GM19239 (cell line): Measurements from ENCODE around the gene MISP.

Experiments
- DNase-seq: peaks from one replicate; pipeline ENCODE4 v3.0.0; 2011; ENCODE audit warnings: low spot score; ENCODE audit not compliant: insufficient read length
- FAIRE-seq: peaks from 2 replicates; lab custom pipeline; 2011; peaks lifted over from hg19 to GRCh38; lab: Jason Lieb, UNC

MISP gene

DNA sequence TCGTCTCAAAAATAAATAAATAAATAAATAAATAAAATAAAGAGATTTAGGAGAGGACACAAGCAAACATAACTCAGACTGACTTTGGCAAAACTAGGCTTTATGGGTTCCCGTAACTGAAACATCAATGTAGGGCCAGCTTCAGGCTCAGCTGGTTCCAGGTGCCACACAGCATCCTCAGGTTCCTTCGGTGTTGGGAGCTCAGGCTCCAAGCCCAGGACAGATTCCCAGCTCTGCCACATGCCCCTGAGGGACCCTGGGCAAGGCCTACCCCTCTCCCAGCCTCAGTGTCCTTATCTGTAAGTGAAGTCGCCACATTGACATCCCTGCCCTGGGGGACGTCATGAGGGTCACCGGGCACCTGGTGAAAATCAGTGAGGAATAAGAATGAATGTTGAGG, 18.7 kb downstream of the MISP start:
- FAIRE-seq (no peak), DNase-seq (no peak)

DNA sequence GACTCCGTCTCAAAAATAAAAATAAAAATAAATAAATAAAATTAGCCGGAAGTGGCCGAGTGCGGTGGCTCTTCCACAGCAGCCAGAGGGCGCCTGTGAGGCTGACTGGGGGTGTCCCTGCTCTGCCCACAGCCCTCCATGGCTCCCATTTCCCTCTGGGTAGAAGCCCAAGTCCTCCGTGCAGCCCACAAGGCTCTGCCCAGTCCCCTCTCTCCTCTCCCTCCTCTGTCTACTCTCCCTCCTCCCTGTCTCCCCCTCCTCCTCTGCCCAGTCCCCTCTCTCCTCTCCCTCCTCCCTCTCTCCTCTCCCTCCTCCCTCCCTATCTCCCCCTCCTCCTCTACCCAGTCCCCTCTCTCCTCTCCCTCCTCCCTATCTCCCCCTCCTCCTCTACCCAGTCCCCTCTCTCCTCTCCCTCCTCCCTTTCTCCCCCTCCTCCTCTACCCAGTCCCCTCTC, 20.4 kb downstream of the MISP start:
- no peak for DNase-seq

DNA sequence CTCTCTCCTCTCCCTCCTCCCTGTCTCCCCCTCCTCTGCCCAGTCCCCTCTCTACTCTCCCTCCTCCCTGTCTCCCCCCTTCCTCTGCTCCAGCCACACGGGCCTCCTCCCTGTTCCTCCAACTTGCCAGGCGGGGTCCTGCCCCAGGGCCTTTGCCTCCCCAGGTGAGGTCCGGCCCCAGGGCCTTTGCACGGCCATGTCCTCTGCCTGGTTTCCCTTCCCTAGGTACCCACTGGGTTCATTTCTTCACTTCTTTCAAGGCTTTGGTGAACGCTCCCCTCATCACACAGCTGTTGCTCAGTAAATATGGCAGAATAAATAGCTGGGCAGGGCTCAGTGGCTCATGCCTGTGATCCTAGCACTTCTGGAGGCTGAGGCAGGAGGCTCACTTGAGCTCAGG, 21.2 kb downstream of the MISP start:
- FAIRE-seq (no peak), DNase-seq (no peak)

More for the DNA sequence above, 20.4 kb downstream of the MISP start:
- no peak for FAIRE-seq

DNA sequence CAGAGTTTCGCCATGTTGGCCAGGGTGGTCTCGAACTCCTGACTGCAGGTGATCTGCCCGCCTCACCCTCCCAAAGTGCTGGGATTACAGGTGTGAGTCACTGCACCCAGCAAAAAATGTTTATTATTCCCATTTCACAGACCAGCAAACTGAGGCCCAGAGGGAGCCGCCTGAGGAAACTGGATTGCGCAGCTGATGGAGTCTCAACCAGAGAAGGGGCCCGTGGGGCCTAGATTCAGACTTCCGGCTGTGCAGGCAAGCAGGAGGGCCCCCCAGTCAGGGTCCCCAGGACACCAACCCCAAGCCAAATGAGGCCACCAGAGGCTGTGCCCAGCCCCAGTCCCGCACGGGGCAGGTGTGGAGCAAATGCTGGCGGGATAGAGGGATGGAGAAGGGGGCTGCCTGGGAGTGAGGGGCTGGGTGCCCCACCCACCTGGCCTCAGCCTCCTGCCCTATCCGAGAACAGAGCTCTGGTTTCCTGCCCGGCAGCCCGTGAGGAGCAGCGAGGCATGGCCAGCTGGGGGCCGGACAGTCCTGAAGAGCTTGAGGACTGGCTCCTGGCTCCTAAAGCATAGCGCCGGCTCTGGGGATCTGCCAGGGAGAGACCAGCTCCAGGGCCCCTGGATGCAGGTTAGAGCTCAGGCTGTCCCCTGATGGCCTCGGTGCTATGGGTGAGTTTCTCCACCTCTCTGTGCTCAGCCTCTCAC, 22.0 kb downstream of the MISP start:
- DNase-seq (no peak), FAIRE-seq (no peak)

DNA sequence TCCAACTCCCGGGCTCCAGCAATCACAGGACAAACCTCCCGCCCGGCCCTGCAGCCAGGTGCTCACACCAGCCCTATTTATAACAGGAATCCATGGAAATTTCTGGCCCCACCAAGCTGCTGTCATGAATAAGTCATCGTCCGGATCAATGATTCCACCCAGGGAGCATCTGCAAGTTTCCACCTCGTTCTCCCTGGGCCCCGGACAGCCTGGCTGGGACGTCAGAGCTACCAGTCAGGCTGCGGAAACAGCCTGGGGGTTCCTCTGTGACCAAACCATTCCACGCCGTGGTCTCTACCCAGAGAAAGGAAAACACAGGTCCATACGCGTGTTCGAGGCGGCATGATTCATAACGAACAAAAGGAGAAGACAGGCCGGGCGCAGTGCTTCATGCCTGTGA, 25.6 kb downstream of the MISP start:
- FAIRE-seq (no peak), DNase-seq (no peak)

DNA sequence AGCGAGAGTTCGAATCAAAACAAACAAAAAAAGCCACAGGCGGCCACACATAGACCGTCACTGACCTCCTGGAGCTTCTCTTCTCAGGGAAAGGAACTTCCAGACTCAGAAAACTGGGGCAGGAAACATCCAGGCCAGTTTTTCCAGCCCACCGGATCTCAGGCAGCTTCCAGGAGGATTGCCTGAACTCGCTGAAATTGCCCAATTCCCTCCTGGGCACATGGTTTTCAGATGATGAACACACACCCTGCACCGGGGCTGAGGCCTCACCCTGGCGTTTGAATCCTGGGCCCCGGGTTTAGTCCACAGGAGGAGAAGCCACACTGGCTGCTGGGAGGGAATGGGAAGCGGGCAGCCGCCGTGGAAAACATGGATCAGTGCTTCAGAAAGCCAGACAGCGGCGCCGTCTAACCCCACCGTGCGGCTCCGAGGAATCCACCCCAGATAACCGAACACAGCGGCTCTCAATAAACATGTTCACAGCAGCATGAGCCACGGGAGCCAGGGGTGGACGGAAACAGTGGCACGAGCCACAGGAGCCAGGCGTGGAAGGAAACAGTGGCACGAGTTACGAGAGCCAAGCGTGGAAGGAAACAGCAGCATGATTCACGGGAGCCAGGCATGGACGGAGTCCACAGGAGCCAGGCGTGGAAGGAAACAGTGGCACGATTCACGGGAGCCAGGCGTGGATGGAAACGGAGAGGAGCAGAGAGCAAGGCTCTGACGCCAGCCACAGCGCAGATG, 28.2 kb downstream of the MISP start:
- no peak for FAIRE-seq

DNA sequence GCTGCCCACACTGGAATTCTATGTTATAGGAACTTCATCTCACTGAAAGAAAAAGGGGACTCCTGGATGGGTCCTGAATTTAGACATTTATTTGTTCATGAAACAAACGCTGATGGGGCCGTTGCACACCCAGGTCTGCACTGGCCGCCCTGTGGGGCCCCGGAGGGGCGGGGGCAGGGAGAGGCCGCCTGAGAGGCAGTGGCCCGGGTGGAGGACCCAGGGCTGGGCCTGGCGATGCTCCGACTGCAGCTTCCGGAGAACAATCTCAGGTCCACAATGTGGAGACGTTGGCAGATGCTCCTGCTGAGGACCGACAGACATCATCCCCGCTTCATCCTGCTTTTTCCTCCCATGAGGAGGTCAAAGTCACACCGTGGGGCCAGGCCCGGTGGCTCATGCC, 30.0 kb downstream of the MISP start:
- no peak for FAIRE-seq
- no peak for DNase-seq

More for the DNA sequence above, 28.2 kb downstream of the MISP start:
- DNase-seq: no peak

DNA sequence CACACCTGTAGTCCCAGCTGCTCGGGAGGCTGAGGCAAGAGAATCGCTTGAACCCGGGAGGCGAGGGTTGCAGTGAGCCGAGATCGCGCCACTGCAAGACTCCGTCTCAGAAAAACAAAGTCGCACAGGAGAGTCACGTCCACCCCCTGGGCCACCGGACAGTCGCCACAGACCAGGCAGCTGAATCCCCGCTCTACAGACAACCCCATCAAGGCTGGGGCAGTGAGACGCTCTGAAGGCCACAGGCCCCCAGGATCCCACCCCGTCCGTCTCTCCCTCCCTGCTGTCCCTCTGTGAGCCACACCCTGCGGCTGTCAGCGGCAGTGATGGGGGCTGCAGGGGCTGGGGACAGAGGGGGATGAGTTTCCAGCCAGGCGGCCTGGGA, 30.9 kb downstream of the MISP start:
- FAIRE-seq (no peak), DNase-seq (no peak)

DNA sequence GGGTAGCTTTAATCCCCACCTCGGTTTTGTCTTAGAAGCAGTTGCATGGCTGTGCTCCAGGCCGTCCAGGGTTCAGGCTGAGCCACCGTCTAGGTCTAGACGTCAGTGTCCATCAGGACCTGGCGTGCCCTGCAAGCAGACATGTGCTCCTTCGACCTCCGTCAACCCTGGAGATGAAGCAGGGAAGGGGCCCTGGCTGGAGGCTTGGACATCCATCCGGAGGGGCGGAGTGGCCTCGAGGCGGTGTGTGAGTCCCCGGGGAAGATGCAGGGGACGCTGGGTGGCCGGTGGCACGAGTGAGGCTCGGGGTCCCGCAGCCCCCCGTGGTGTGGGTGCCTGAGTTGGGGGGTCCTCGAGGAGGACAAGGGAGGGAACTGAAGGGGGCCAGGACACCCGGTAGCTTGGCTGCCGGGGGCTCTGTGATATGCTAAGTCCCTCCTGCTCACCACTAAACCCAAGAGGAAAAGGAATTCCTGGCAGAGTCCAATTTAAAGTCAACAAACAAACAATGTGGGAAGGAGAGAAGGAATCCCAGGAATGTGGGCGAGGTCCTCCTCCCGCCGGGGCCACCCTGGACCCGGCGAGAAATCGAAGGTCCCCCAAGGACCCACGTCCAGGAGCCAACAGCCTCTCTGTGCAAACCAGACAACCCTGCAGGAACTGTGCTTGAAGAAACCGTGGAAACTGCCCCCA, 31.4 kb downstream of the MISP start:
- no peak for FAIRE-seq
- DNase-seq: no peak

DNA sequence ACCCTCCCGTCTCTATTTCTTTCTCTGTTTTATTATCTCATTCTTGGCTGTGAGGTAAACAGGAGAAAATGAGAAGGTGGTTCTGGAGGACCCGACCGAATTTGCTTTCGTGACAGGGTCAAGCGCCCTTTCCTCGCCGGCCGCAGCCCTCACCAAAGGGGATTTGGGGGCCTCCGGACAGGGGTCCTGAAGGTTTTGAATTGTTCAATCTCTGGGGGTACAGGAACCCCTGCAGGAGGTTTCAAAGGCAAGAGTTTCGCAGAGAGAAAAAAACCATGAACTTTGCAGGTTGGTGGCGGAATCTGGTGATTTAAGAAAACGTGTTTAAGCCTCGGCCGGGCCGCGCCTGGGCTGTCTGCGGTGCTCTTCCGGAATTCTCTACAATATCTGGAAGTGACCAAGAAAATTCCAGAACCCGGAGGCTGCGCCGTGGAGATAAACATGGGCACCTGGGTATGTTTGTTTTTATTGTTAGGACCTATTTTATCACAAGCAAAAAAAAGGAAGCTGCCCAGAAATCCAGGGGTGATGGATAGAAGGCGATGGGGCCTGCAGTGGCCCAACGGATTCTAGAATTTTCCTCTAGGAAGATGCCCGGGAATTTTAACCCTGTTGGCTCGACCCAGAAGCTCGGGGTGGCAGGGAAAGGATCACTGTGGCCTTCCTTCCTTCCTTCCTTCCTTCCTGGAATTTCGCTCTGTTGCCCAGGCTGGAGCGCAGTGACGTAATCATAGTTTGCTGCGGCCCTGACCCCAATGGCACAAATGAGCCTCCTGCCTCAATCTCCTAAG, 32.2 kb downstream of the MISP start:
- DNase-seq: no peak
- no peak for FAIRE-seq

DNA sequence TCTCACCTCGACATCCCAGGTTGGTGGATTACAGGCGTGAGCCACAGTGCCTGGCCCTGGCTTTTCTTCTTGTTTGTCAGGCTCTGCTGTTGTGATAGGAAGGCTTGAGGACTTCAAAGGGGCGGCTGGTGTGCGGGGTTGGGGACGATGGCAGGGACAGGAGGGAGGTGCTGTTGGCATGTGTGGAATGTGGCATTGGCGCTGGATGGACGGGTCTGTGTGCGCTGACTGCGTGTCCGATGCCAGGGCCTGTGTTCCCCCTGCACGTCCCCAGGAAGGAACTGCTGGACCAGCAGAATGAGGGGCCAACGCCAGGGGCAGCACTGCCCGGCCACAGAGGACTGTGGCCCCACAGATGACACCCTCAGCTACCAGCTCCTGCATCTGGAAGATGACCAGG, 33.6 kb downstream of the MISP start:
- no peak for FAIRE-seq
- DNase-seq: no peak

DNA sequence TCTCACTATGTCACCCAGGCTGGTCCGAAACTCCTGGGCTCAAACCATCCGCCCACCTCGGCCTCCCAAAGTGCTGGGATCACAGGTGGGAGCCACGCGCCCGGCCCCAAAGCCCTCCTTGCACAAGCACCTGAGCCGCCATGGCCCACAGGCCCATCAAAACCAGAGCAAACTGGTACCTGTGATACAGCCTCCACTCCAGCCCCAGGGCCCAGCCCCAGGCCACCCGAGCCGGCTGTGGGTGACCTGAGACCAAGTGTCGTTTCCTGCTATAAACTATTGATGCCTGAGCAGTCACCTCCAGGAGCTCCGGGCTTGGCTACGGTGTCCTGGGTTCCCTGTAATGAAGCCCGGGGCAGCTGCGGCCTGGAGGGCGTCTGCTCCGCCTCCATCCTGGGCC, 36.6 kb downstream of the MISP start:
- DNase-seq (no peak), FAIRE-seq (no peak)

DNA sequence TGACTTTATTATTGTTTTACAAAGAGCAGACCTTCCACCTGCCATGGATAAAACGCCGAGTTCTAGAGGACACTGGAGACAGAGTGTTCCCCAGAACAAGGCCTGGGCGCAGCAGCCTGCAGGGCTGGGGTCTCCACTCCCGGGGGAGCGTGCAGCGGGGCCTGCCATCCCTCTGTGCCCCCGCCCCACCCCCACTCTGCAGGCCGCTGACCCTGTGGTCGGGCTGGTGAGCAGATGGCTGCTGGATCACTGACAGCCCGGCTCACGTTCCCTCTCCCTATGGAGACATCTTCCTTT, 37.7 kb downstream of the MISP start:
- no peak for DNase-seq
- no peak for FAIRE-seq

DNA sequence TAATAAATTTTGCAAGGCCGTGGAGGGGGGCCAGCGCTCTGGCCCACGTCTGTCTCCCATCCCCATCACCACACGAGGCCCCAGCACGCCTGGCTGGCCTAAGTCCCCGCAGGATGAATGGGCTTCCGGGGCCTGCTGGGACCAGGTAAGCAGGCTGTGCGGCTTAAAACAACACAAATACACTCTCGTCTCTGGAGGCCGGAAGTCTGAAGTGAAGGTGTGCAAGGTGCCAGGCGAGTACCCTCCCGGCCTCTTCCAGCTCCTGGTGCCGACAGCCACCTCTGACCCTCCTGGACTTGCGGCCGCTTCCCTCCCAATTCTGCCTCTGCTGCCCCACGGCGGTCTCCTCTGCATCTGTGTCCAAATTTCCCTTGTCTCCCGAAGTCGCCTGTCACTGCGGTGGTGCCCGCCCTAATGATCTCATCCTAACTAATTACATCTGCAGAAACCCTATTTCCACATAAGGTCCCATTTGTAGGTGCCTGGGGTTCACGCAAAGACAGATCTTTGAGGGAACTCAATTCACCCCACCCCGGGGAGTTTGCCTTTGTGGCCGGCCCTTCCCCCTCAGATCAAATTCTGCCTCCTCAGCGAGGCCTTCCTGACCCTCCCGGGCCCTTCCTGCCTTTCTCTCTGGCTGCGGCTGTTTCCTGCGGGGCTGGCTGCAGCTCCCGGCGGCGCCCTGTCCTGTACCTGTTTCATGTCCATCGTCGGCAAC, 38.2 kb downstream of the MISP start:
- DNase-seq: no peak
- FAIRE-seq: no peak

DNA sequence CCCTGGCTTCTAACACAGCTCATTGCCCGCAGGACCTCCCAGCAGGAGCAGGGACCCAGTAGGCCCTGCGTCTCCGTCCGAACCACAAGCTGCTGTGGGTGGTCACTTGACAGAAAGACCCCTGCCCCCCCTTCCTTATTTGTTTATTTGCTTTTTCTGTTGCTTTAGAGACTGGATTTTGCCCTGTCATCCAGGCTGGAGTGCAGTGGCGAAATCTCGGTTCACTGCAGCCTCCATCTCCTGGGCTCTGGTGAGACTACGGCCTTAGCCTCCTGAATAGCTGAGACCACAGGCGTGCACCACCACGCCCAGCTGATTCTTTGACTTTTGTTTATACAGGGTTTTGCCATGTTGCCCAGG, 38.8 kb downstream of the MISP start:
- DNase-seq (no peak), FAIRE-seq (no peak)

DNA sequence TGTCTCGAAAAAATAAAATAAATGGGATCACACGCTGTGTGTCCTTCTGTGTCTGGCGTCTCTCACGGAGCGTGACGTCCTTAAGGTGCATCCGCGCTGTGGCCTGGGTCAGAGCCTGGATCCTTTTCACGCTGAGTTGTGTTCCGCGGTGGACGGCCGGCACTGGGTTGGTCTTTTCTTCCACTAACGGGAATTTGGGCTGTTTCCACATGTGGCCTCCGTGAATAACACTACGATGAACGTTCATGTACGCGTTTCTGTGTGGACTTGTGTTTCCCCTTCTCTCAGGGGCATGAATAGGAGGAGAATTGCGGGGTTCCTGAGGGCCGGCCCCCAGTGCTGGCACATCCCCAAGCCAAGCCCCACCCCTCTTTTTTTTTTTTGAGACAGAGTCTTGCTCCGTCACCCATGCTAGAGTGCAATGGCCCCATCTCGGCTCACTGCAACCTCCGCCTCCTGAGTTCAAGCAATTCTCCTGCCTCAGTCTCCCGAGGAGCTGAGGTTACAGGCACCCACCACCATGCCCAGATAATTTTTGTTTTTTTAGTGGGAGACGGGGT, 40.2 kb downstream of the MISP start:
- no peak for DNase-seq
- FAIRE-seq: no peak

DNA sequence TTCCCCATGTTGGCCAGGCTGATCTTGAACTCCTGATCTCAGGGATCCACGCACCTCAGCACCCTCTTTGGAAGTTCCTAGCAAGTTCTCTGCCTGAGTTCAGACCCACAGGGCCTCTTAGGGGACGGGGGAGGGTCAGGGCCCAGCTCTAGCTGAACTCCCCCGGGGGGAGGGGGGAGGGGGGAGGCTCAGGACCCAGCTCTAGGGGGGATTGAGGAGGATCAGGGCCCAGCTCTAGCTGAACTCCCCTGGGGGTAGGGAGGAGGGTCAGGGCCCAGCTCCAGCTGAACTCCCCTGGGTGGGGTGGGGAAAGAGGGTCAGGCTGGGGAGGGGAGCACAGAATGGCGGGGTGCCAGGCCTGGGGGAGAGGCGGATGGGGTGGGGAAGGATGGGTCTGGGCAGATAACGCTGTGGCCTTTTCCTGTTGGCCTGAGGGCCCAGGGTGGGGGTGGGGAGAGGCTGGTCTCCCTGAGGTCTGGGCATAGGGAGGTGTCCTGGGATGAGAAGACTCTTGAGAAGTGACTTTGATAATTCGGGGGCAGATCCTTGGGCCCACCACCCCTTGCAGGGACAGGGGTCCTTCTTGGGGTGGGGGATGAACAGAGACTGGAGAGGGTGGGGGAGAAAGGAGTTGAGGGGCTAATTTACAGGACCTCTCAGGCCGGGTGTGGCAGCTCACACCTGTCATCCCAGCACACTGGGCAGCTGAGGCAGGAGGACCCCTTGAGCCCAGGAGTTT, 40.8 kb downstream of the MISP start:
- DNase-seq (no peak), FAIRE-seq (no peak)

DNA sequence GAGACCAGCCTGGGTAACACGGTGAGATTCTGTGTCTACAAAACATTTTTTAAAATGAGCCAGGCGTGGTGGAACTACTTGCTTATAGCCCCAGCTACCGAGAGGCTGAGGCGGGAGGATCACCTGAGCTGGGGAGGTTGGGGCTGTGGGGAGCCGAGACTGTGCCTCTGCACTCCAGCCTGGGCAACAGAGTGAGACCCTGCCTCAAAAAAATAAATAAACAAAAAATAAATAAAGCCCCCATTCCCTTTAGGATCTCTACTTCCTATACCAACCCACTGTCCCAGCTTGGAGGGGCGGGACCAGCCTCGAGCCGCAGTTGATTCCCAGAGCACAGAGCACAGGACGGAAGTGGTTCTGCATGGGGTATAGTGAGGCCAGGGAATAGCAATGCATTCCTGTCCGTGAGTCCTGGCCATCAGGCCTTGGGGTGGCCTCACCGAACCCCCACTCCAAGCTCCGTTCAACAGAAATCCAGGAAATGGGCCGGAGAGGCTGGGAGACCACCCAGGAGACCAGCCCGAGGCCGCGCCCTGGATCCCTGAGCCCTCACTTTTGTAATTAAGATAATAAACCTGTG, 41.5 kb downstream of the MISP start:
- DNase-seq: no peak
- FAIRE-seq: no peak

DNA sequence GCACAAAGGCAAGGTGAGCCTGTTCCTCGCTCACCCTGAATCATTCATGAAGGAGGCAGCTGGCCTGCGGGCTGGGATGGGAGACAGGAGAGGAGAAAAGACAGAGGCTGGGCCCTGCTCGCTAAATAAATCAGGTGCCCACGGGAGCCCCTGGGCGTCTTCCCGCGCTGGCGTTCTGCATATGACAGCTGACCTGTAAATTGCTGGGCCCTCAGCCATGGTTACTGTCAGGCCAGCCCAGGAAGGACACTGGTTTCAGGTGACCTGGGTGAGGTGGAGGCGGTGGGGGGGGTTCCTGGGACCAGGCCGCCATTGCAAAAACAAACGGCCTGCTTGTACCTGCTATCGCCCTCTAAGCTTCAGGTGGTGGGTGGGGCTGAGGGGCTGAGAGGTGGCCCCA, 42.9 kb downstream of the MISP start:
- FAIRE-seq: no peak
- DNase-seq: no peak
